ENCODE measurements around the gene RASSF9. TPM values are rescaled to one million over a fixed set of nuclear protein-coding genes. Genes with fewer than 3 reads are reported as not detected.

The RASSF9 gene
- total RNA-seq (ENCODE audit: unreplicated experiment) = 2.2 TPM
- long read RNA-seq, full-length matches to known transcripts = 4 of 4 reads
- long read RNA-seq, partial matches to known transcripts = 0 of 4 reads
- long read RNA-seq, other reads (novel, unspliced or antisense) = 0 of 4 reads

GRCh38 chr12:85836197-85837090, at the start of gene RASSF9:
Gene RASSF9, minus strand, starts transcription at chr12:85836409. Its CDS starts 208 bp downstream, at chr12:85836201.
- DNase-seq (ENCODE audit: low spot score) = no peak
- Mint-ChIP-seq H3K36me3 (ENCODE audit: low read depth, unreplicated experiment) (no peaks in the 10 kb centered on the region), H3K9me3 (ENCODE audit: unreplicated experiment) (no peaks in the 10 kb centered on the region), H3K27ac (ENCODE audit: unreplicated experiment) (peak within 1 kb of the TSS; percentile 89), H3K27me3 (ENCODE audit: unreplicated experiment) (peaks cover 2% of the 10 kb centered on the region), H3K4me3 (ENCODE audit: unreplicated experiment) (peak within 1 kb of the TSS; percentile 87), H3K4me1 (ENCODE audit: unreplicated experiment) (peaks cover 6% of the 10 kb centered on the region)
- TF ChIP-seq CTCF (IDR thresholded peaks at IDR 0.05; ENCODE audit: unreplicated experiment) = no peak

- Mint-ChIP-seq H3K36me3 (ENCODE audit: low read depth, unreplicated experiment) (no peaks in the 10 kb centered on the region), H3K27ac (ENCODE audit: unreplicated experiment) (no peak overlapping the region), H3K4me1 (ENCODE audit: unreplicated experiment) (no peaks in the 10 kb centered on the region), H3K4me3 (ENCODE audit: unreplicated experiment) (no peak overlapping the region), H3K9me3 (ENCODE audit: unreplicated experiment) (no peaks in the 10 kb centered on the region), H3K27me3 (ENCODE audit: unreplicated experiment) (no peaks in the 10 kb centered on the region)
- DNase-seq (ENCODE audit: low spot score) = no peak
- no peak for TF ChIP-seq CTCF (IDR thresholded peaks at IDR 0.05; ENCODE audit: unreplicated experiment)
Observed at GRCh38 chr12:85883763-85884162, 47.6 kb upstream of the RASSF9 start.

GRCh38 chr12:85877459-85877858, 41.2 kb upstream of the RASSF9 start:
- no peaks in the 10 kb centered on the region for H3K27me3 Mint-ChIP-seq (ENCODE audit: unreplicated experiment)
- no peaks in the 10 kb centered on the region for H3K9me3 Mint-ChIP-seq (ENCODE audit: unreplicated experiment)
- no peak overlapping the region for H3K27ac Mint-ChIP-seq (ENCODE audit: unreplicated experiment)
- no peak overlapping the region for H3K4me3 Mint-ChIP-seq (ENCODE audit: unreplicated experiment)
- H3K4me1 Mint-ChIP-seq (ENCODE audit: unreplicated experiment) = peaks cover 12% of the 10 kb centered on the region
- H3K36me3 Mint-ChIP-seq (ENCODE audit: low read depth, unreplicated experiment) = no peaks in the 10 kb centered on the region
- no peak for DNase-seq (ENCODE audit: low spot score)
- no peak for TF ChIP-seq CTCF (IDR thresholded peaks at IDR 0.05; ENCODE audit: unreplicated experiment)

- no peaks in the 10 kb centered on the region for H3K9me3 Mint-ChIP-seq (ENCODE audit: unreplicated experiment)
- TF ChIP-seq CTCF (IDR thresholded peaks at IDR 0.05; ENCODE audit: unreplicated experiment) = no peak
- DNase-seq (ENCODE audit: low spot score) = peak; percentile 11
- H3K27me3 Mint-ChIP-seq (ENCODE audit: unreplicated experiment) = no peaks in the 10 kb centered on the region
- no peaks in the 10 kb centered on the region for H3K36me3 Mint-ChIP-seq (ENCODE audit: low read depth, unreplicated experiment)
- H3K4me1 Mint-ChIP-seq (ENCODE audit: unreplicated experiment) = peaks cover 12% of the 10 kb centered on the region
- peak within 1 kb of the TSS; percentile 48 for H3K27ac Mint-ChIP-seq (ENCODE audit: unreplicated experiment)
- peak within 1 kb of the TSS; percentile 70 for H3K4me3 Mint-ChIP-seq (ENCODE audit: unreplicated experiment)
Observed at GRCh38 chr12:85874031-85874461, 37.8 kb upstream of the RASSF9 start, which contains the start of gene NTS. Gene NTS, plus strand, starts transcription at chr12:85874295. Its CDS starts 109 bp downstream, at chr12:85874404.
